Keratinocyte (primary cell): ENCODE results near the gene FAM120B. TPM values are rescaled to one million over a fixed set of nuclear protein-coding genes. Genes with fewer than 3 reads are reported as not detected.

Experiments used
- DNase-seq: peaks from one replicate; pipeline ENCODE4 v3.0.0-alpha.2; 2011; ENCODE audit warnings: low read depth, missing footprints, low spot score
- FAIRE-seq: peaks from 2 replicates; lab custom pipeline; 2011; peaks lifted over from hg19 to GRCh38; lab: Jason Lieb, UNC
- H2AFZ ChIP-seq: 2 replicates; pipeline ENCODE4 v1.6.0; 2012; ENCODE audit warnings: low read length, control low read depth, inconsistent platforms; ENCODE audit not compliant: control insufficient read depth
- H3K27ac ChIP-seq: 2 replicates; pipeline ENCODE4 v1.5.1; 2011; ENCODE audit warnings: low read length; ENCODE audit not compliant: control insufficient read depth, insufficient read depth
- H3K27me3 ChIP-seq: 3 replicates; pipeline ENCODE4 v1.6.0; 2011; ENCODE audit warnings: low read length; ENCODE audit not compliant: control insufficient read depth, insufficient read depth; ENCODE audit errors: extremely low read depth
- H3K36me3 ChIP-seq, 2 experiments: 2 replicates in 1 of 2; 3 replicates in 1 of 2; pipeline ENCODE4 v1.5.1; 2011; ENCODE audit warnings: low read length in 2 of 2, mild to moderate bottlenecking in 1 of 2; ENCODE audit not compliant: control insufficient read depth in 2 of 2, insufficient read depth in 2 of 2; ENCODE audit errors: extremely low read depth in 1 of 2
- H3K4me1 ChIP-seq: 3 replicates; pipeline ENCODE4 v1.5.1; 2011; ENCODE audit warnings: low read length; ENCODE audit not compliant: control insufficient read depth, insufficient read depth; ENCODE audit errors: extremely low read depth
- H3K4me2 ChIP-seq: 3 replicates; pipeline ENCODE4 v1.6.0; 2011; ENCODE audit warnings: low read depth, low read length; ENCODE audit not compliant: control insufficient read depth, insufficient read depth; ENCODE audit errors: extremely low read depth
- H3K4me3 ChIP-seq, 3 experiments: fragments of 200-600 bp in 1 of 3; sonication (generic) in 1 of 3; 2 replicates in 2 of 3; 3 replicates in 1 of 3; pipeline ENCODE4 v1.5.1; 2011 to 2016; ENCODE audit warnings: low read length in 3 of 3, mild to moderate bottlenecking in 3 of 3, control low read depth in 2 of 3, inconsistent platforms in 1 of 3, low read depth in 1 of 3, mixed read lengths in 1 of 3, mixed run types in 1 of 3, moderate library complexity in 1 of 3; ENCODE audit not compliant: control insufficient read depth in 2 of 3, insufficient read depth in 2 of 3; ENCODE audit errors: extremely low read depth in 1 of 3
- H3K79me2 ChIP-seq: 2 replicates; pipeline ENCODE4 v1.6.0; 2012; ENCODE audit warnings: low read length; ENCODE audit not compliant: control insufficient read depth, insufficient read depth
- H3K9ac ChIP-seq: 3 replicates; pipeline ENCODE4 v1.6.0; 2011; ENCODE audit warnings: low read length; ENCODE audit not compliant: control insufficient read depth, insufficient read depth; ENCODE audit errors: extremely low read depth
- H3K9me1 ChIP-seq: 3 replicates; pipeline ENCODE4 v1.6.0; 2011; ENCODE audit warnings: low read length; ENCODE audit not compliant: control insufficient read depth, insufficient read depth; ENCODE audit errors: extremely low read depth
- H3K9me3 ChIP-seq: 2 replicates; pipeline ENCODE4 v1.5.1; 2012; ENCODE audit warnings: low read depth, low read length; ENCODE audit not compliant: control insufficient read depth
- H4K20me1 ChIP-seq: 3 replicates; pipeline ENCODE4 v1.6.0; 2011; ENCODE audit warnings: low read length; ENCODE audit not compliant: control insufficient read depth, insufficient read depth; ENCODE audit errors: extremely low read depth
- CTCF ChIP-seq, 3 experiments: IDR thresholded peaks in 1 of 3; conservative IDR thresholded peaks in 1 of 3; optimal IDR thresholded peaks in 1 of 3; 2 replicates in 2 of 3; 3 replicates in 1 of 3; pipeline versions ENCODE3 to v1.5.1; 2011; ENCODE audit warnings: low read length in 3 of 3, mild to moderate bottlenecking in 3 of 3, moderate library complexity in 2 of 3, control low read depth in 1 of 3, inconsistent platforms in 1 of 3; ENCODE audit not compliant: insufficient read depth in 2 of 3; ENCODE audit errors: extremely low read depth in 1 of 3
- EZH2 ChIP-seq: IDR thresholded peaks from one replicate; pipeline ENCODE4 v1.6.1; 2012; ENCODE audit warnings: inconsistent platforms, mild to moderate bottlenecking, low read length, moderate library complexity
- dilution Hi-C: fragments of 300-500 bp; cut with MboI; formaldehyde crosslinking; loops from one replicate; pipeline ENCODE4 v1.7.0; 2020; ENCODE audit warnings: low sequenced_read_pairs; ENCODE audit not compliant: extremely low pct_ligation_motif_present
- polyA plus RNA-seq, 5 experiments: library from polyadenylated mRNA; depleted of rRNA in 3 of 5; stranded (reverse) in 3 of 5; stranded (forward) in 1 of 5; unstranded in 1 of 5; fragments of >200 nt; gene quantifications; 1 replicate in 1 of 5; 2 replicates in 3 of 5; 3 replicates in 1 of 5; pipeline versions ENCODE4 v1.2.1 to v1.2.3, GENCODE V29; 2011 to 2012; ENCODE audit warnings: missing spikeins in 2 of 5, low read depth in 1 of 5, low replicate concordance in 1 of 5

Gene FAM120B
- polyA plus RNA-seq, 1 donor (not counting 4 experiments of a cell fraction or from before 2014, with no cell fraction given): 17.4 TPM

- H4K20me1 ChIP-seq: no peaks in the 10 kb centered on the region
- H3K9me3 ChIP-seq: no peaks in the 10 kb centered on the region
- TF ChIP-seq EZH2 (no peak), CTCF (optimal IDR thresholded peaks at IDR 0.05 in 1 of 3, IDR thresholded peaks at IDR 0.05 in 1 of 3, conservative IDR thresholded peaks at IDR 0.05 in 1 of 3; ENCODE audit: extremely low read depth in 1 of 3, insufficient read depth in 2 of 3, low read length in 3 of 3) (no peak)
- H3K9me1 ChIP-seq: no peaks in the 10 kb centered on the region
- H3K9ac ChIP-seq: no peak overlapping the region
- no peak overlapping the region for H3K4me3 ChIP-seq
- H3K36me3 ChIP-seq: no peaks in the 10 kb centered on the region
- no peak overlapping the region for H3K27ac ChIP-seq
- no peak for FAIRE-seq
- peaks cover 5% of the 10 kb centered on the region for H3K4me1 ChIP-seq
- H3K4me2 ChIP-seq: no peak overlapping the region
- H2AFZ ChIP-seq: no peak overlapping the region
- dilution Hi-C loops: no loop called here
- DNase-seq: no peak
- H3K79me2 ChIP-seq: no peaks in the 10 kb centered on the region
- no peaks in the 10 kb centered on the region for H3K27me3 ChIP-seq
These were observed 138.9 kb downstream of the FAM120B start for GRCh38 chr6:170445487-170445886.

- Histone ChIP-seq H3K9me3 (no peaks in the 10 kb centered on the region), H3K4me3 (no peak overlapping the region), H3K9ac (no peak overlapping the region), H4K20me1 (no peaks in the 10 kb centered on the region), H3K4me1 (peaks cover 5% of the 10 kb centered on the region), H3K36me3 (no peaks in the 10 kb centered on the region), H3K9me1 (no peaks in the 10 kb centered on the region), H3K79me2 (no peaks in the 10 kb centered on the region), H3K27me3 (no peaks in the 10 kb centered on the region), H3K27ac (no peak overlapping the region), H3K4me2 (no peak overlapping the region), H2AFZ (no peak overlapping the region)
- FAIRE-seq (no peak), DNase-seq (no peak)
- dilution Hi-C loops: no loop called here
- no peak for TF ChIP-seq CTCF (optimal IDR thresholded peaks at IDR 0.05 in 1 of 3, IDR thresholded peaks at IDR 0.05 in 1 of 3, conservative IDR thresholded peaks at IDR 0.05 in 1 of 3; ENCODE audit: extremely low read depth in 1 of 3, insufficient read depth in 2 of 3, low read length in 3 of 3)
- TF ChIP-seq EZH2: no peak
These were observed 139.4 kb downstream of the FAM120B start for GRCh38 chr6:170445971-170446370.
